Activated CD8-positive, alpha-beta memory T cell treated with anti-CD3 and anti-CD28 coated beads for 24 hours (primary cell): Measurements from ENCODE around the gene FCGR2B.
"Not testable (repeated sequence)": the region's sequence is repeated elsewhere in the genome, so short reads cannot be mapped to it uniquely, and the experiment has no call there.

Experiments used
- DNase-seq: peaks from one replicate; pipeline ENCODE4 v3.0.0-alpha.2; 2020

The FCGR2B gene

DNA sequence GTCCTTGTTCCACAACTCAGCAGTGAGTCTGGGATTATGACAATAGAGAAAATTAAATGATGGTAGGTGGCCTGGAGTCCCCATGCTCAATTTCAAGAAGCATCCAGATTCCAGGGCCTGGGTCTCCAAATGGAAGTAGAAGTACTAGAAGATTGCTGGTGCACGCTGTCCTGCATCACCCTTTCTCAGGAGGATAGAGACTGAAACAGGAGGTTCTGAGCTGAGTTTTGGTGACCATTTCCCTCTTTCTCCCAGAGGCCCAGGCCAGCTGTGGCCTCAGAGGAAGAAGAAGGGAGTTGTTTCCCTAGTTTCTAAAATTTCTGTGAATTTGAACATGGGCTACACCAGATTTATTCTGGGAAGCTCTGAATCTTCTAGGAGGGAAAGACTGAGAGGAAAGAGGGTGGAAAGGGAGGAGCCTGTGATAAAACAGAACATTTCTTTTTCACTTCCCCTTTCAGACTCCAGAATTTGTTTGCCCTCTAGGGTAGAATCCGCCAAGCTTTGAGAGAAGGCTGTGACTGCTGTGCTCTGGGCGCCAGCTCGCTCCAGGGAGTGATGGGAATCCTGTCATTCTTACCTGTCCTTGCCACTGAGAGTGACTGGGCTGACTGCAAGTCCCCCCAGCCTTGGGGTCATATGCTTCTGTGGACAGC, at the start of gene FCGR2B:
Gene FCGR2B, plus strand, starts transcription at position 460 of the 656 bp plus-strand sequence. Its CDS starts 99 bp downstream, at position 559.
- not testable (repeated sequence) for DNase-seq

DNA sequence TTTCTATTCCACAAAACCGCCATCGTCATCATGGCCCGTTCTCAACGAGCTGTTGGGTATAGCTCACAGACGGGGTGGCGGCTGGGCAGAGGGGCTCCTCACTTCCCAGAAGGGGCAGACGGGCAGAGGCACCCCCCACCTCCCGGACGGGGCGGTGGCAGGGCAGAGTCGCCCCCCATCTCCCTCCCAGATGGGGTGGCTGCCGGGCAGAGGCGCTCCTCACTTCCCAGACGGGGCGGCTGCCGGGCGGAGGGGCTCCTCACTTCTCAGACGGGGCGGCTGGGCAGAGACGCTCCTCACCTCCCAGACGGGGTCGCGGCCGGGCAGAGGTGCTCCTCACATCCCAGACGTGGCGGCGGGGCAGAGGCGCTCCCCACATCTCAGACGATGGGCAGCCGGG, 46.5 kb upstream of the FCGR2B start:
- DNase-seq = not testable (repeated sequence)

DNA sequence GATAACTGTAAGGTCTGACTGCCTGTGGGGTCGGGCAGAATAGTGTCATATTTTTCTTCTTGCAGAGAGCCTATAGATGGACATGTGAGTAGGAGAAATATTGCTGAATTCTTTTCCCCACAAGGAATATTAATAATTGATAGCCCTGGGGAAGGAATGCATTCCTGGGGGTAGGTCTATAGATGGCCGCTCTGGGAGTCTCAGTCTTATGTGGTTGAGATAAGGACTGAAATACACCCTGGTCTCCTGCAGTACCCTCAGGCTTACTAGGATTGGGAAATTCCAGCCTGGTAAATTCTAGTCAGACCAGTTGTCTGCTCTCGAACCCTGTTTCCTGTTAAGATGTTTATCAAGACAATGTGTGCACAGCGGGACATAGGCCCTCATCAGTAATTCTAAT, 44.4 kb upstream of the FCGR2B start:
- DNase-seq = not testable (repeated sequence)

DNA sequence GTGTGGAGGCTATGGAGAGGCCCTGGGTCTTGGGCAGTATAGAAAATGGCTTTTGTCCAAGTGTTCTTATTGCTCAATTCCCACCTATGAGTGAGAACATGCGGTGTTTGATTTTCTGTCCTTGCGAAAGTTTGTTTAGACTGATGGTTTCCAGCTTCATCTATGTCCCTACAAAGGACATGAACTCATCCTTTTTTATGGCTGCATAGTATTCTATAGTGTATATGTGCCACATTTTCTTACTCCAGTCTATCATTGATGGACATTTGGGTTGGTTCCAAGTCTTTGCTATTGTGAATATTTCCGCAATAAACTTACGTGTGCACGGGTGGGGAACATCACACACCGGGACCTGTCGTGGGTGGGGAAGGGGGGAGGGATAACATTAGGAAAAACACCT, 42.5 kb upstream of the FCGR2B start:
- DNase-seq = not testable (repeated sequence)

DNA sequence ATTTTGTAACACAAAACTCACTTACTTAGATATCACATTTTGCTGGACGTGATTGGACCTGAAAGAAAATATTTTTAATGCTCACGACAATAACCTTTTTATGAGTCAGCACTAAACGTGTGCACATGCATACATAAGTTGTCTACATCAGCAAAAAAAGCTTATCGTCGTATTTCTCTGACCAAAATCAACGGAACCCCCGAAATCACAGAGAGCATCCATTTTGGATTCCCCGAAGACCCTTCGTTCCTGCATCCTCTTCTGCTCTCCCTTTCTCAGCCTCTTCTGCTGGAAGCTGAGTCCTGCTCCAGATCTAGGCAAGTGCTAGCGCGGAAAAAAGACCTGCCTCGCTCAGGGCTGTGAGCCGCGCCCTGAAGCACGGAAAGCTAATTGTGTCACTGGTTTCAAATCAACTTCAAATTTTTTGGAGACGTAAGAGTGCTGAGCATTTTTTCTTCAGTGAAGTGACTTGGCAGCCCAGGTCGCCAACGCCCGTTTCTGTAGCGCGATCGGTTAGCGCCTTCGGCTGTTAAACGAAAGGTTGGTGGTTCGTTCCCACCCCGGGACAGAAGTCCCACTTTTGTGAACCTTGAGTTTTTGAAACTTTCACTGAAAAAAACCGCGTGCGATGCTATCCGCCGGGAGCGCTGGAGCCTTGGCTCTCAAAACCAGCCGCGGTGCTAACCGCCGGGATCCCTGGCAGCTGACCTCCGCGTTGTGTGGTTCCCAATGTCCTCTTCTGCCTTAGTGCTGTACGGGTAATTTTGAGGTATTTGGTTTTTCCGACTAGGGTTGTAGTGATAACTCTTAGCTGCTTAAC, 41.6 kb upstream of the FCGR2B start:
- peak; percentile 91 for DNase-seq

DNA sequence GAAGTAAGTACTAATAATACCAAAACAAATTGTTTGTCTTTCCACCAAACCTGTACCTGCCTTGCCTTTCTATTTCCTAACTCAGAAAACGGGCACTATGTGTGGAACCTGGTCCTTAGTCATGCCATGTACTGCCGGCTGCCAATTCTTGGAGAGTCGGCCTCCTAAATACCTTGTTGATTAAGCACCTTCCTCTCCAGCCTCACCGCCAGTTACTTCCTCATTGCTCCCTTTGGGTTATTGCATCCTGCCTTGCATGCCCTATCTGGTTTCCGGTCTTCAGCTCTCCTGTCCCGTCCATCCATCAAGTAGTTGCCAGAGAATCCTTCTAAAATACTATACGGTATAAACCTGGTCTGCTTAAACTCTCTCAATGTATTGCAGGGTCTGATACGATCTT, 40.9 kb upstream of the FCGR2B start:
- DNase-seq = not testable (repeated sequence)

DNA sequence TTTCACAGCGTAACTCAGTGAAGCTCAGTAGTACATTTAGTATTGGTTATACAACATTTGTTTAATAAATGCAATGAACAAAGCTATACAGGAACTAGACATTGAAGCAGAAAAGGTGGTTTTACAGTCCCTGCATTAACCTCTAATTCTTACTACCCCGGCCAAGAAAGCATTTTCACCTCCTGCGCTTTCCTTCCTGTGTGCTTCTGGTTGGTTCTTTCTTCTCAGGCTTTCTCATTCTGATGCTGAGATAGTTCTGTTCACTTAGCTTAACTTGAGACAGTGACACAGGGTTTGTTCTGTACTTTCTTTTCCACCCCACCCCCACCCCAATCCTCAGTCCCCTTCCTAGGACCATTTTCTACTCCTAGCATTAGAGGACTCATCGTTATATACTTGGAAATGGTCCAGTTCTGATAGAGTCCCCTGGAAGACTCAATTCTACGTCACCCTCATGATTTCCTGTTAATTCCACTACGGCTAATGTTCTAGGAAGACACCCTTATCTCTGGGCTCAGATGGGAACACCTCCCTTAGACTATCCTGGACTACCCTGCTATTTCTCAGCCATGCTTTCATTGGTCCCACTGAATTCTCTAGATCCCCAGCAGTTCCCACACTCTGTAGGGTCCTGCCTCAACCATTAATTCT, 39.4 kb upstream of the FCGR2B start:
- not testable (repeated sequence) for DNase-seq

DNA sequence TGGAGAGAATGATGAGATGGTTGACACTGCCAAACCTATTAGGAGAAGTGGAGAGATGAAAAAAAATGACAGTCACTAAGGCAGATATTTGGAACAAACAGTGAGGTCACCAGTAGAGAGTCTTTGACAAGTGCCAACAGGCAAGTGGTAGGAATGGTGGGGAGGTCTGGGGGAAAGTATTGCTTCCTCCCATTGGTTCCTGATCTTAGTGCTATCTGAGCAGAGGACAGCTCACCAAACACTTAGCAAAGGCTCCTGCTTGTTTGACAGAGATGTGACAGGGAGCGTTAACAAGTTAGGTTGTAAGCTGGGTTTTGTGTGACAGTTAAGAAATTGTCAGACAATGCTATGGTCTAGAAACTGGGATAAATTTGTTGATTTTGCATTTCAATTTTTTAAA, 38.3 kb upstream of the FCGR2B start:
- not testable (repeated sequence) for DNase-seq

DNA sequence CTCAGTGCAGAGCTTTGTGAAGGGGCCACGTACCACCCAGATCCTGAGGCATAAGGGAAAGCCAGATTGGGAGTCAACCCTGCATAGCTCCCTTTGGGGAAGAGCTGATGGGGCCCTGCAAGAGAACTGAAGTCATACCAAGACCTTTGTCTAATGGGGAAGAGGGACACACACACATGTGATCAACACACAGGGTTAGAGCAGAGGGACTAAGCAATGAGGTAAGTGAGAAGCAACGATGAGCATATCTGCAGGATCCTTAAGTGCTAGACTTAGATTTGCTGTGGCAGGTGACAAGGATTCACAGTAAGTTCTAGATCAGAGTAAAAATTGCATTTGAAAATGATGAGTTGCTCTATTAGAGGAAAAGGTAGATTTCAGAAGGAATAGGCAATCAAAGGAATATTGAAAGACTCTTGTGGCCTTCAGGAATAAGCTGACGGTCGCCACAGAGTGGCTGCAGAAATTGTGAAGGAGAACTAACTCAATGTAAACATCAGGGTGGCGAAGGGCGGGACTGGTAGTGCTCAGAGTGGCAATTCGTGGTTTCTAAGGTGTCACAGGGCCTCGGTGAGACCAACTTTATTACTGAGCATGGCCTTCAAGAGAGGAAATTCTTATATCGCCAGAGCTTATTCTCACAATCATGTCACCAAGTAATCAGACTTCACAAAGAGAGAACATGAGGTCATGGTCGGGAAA, 36.3 kb upstream of the FCGR2B start:
- DNase-seq = not testable (repeated sequence)

DNA sequence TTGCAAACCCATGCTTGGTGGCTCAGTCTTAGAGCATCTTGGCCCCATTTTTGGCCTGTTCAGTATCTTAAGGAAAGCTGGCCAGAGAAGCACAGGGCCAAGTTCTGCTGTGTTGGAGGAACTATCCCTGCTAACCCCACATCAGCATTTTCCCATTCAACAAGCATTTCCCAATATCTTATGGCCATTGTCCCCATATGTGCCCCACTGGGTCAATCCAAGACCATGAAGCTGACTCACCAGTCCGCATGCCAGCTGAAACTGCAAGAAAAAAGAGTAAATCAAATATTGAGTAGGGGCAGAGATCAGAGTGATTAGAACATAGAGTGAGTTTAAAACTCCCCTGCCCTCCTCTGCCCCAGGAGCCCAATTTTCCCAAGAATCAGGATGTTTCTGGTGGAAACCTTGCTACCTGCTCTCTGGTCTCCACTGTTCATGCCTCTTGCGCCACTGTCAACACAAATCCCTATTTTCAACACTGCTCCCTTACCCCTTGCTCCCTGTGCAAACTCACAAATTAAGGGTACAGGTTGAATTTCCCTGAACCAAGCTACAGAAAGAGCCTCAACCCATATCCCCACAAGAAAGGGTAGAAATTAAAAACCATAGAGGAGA, 32.7 kb upstream of the FCGR2B start:
- DNase-seq = not testable (repeated sequence)

DNA sequence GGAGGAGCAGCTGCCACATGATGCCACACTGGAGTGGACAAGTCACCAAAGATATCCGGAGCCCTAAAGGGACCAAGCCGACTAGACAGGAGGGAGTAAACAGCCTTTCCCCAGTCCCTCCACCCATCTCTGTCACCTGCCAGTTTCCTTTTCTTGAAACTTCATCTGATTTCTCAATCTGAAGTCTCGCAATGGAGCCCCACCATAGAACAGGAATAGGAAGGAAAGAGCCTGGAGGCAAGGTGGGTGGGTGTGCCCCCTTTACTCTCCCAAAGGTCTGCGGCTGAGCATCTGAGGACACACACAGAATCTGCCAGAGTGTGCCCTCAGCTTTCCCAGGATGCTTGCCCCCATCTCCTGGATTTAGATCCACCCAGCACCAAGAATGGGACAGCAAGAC, 31.9 kb upstream of the FCGR2B start, which contains the start of gene FCGR3B:
Gene FCGR3B, minus strand, starts transcription at position 101 of the 400 bp plus-strand sequence. Its CDS starts 82 bp downstream, at position 19.
- no peak for DNase-seq

DNA sequence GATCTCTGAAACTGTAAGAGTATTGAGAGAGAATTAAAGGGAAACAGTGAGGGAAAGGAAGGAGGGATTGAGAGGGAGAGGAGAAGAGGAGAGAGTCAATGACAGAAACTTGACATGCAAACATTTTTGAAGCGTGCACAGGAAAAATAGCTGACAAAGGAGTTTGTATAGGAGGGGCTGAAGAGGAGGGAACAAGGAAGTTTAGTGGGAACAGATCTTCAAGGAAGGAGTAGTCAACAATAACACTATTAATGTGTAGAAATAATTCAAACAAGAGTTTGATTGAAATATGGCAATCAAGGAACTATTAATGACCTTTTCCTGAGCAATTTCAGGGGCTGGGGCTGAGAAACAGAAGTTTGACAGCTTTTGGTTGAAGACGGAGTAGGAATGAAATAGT, 27.9 kb upstream of the FCGR2B start:
- not testable (repeated sequence) for DNase-seq

DNA sequence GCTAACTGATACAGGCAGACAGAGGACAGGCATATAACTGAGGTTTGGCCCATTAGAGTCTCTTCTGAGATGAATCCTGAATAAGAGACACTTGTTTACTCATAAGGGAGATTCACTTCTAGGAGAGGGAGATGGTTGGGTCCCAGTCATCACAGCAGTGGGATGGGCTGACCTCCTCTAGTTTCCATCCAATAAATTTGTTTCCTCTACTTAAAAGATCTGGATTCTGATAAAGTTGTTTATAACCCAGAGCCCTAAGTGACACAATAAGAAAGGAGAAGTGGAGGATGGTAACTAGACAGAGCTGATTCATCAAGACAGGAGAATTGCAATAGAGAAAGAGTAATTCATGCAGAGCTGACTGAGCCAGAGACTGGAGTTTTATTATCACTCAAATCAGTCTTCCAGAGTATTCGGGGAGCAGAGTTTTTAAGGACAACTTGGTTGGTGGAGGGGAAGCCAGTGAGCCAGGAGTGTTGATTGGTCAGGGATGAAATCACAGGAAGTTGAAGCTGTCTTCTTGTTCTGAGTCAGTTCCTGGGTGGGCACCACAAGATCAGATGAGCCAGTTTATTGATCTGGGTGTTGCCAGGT, 26.7 kb upstream of the FCGR2B start:
- DNase-seq = not testable (repeated sequence)

DNA sequence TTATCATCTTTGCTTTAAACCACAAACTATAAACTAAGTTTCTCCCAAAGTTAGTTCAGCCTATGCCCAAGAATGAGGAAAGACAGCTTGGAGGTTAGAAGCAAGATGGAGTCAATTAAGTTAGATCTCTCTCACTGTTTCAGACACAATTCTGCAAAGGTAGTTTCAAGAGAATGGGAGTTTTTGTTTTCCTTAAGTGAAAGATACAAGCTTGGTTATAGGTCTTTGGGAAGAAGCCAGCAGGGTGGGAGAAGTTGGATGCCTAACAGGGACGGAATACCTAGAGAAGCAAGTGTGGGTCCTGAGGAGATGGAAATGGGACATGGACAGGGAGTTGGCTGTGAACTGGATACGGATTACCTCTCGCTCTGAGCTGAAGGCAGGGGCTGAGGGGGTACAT, 26.0 kb upstream of the FCGR2B start:
- not testable (repeated sequence) for DNase-seq

DNA sequence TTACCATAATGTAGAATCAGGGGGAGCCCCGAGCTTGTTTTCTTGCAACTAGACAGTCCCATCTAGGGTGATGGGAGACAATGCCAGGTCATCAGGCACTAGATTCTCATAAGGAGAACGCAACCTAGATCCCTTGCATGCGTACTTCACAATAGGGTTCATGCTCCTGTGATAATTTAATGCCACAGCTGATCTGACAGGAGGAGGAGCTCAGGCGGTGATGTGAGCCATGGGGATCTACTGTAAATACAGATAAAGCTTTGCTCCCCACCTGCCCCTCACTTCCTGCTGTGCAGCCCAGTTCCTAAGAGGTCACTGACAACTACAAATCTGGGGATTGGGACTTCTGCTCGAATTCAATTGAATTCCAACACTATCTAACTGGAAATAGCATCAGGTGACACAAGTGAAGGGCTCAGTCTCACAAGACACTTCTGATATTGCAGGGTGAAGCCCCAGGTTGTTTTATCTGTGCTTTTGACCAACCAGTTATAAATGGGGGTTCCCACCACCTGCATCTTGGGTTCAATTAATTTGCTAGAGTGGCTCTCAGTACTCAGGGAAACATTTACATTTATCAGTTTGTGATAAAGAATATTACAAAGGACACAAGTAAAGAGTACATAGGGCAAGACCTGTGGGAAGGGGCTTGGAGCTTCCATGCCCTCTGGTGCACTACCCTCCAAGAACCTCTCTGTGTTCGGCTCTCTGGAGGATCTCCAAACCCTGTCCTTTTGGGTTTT, 24.5 kb upstream of the FCGR2B start:
- not testable (repeated sequence) for DNase-seq

DNA sequence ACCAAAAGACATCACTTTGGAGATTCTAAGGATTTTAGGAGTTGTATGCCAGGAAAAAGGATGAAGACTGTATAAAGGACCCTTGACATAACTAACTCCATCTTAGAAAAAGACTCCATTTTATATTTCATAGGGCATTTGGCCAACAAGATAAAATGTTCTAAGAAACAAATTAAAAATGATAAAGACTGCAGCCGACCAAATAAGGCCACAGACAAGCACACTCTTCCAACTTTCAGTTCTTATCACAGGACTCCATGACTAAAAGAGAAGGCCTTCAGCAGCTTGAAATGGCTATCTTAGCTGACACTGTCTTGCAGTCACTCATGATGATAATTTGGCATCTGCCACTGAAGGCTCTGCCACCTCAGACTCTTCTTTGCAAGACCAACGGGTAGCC, 23.7 kb upstream of the FCGR2B start:
- DNase-seq = not testable (repeated sequence)

DNA sequence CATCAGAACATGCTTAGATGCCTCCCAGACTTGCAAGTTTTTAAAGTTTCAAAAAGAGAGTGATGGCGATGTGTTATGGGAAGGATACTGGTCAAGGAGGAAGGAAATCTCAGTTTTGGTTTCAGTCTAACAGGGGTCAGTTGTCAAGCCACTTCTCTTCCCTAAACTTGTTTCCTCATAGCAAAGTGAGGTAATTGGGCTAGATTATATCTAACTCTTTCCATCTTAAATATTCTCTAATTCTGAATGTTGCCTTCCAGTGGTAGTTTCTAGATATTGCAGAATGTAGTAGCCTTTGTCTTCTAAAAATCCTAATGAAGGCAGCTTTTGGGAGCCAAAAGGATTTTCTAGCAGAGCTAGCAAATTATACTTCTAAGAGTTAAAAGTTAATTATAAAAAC, 20.2 kb upstream of the FCGR2B start:
- not testable (repeated sequence) for DNase-seq

DNA sequence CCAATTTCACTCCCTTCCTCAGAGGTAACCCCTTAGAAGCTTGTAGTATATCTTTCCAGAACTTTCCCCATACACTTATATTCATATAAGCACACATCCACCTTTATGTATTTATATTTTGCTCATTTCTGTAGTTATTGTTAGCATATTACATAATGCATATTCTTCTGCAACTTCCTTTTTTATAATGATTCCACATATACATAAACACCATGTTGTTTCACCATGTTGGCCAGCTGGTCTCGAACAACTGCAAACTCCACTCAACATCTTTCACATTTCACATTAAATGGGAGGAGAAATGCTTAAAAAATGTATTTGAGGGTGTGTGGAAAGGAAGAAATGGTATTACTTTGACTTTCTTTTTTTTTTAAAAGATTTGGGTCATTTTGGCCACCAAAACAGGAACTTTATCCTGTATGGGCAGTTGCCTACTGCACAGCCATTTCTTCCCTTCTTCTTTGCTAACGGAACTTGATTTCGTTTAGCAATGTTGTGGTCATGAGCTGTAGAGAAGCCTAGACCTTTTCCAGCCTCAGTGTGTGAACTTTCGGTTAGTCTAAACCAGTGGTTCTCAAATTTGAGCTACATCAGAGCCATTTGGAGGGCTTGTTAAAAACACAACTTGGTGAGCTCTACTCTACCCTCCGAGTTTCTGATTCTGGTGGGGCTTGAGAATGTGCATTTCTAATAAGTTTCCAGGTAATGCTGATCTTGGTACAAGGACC, 19.3 kb upstream of the FCGR2B start:
- DNase-seq = not testable (repeated sequence)

DNA sequence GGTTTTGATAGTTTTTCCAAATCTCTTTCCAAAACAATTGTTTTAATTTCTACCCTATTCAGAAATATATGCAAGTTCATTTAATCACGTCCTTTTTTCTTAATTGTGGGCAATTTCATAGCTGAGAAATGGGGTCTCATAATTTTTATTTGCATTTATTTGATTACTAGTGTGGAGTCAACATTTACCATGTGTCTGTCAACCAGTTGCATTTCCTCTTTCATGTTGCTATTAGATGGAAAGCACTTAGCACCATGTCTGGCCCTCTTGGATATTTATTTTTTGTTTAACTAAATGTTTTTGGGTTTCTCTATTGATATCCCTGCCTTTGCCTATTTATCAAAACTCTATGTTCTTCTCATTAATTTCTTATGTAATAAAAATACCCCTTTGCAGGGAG, 18.1 kb upstream of the FCGR2B start:
- not testable (repeated sequence) for DNase-seq
